Body of pancreas (tissue), 4 donors: ENCODE data around the gene PSMG4.

ENCODE experiments used
- POLR2A ChIP-seq, 3 donors: fragments of 450-650 bp; IDR thresholded peaks; one replicate each; pipeline ENCODE4 v1.6.1; 2016; ENCODE audit warnings: antibody characterized with exemption in 3 of 3, mild to moderate bottlenecking in 2 of 3
- TF ChIP-seq, protein P1 (sequence below), 7 experiments: fragments of 450-650 bp in 4 of 7; fragments of 200-600 bp in 3 of 7; sonication (generic) in 3 of 7; IDR thresholded peaks; one replicate each; pipeline ENCODE4 v1.5.1; 2016 to 2019; ENCODE audit warnings: antibody characterized with exemption in 7 of 7

DNA sequence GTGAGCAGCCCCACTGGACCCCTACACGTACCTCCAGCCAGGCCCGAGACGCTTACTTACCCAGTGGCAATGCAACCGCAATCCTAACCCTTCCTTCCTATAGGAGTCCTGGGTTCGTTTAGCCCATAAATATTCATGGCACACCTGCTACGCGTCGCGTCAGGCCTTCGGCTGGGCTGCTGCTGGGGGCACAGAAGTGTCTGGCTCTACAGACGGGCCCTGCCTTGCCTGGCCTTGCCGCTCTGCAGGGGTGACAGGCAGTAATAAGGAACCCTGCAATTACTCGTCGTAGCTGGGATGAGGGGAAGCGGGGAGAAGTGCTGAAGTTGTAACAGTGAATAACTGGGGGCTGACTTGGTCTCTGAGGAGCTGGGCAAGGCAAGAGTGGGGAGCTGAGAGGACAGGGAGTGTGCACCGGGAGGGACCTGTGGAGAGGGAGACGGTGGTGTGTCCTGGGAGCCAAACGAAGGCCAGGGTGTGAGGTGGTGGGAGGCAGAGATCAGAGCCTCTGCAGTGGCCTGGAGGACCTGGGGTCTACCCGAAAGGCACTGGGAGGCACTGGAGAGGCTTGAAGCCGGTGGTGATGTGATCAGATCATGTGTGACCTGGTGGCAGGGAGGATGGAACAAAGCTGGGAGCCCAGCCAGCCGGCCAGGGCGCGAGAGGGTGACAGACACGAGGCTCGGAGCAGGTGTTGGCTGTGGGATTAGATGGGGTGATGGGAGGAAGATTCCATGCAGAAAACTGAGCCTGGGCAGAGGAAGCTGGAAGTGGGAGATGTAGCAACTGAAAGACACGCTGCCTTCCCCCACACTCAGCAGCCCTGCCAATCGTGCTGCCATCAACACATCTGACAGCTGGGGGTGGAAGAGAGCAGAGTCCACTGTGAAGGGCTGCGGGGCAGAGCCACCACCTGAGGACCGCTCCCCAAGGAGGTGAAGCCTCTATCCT, 36.4 kb downstream of the PSMG4 start:
- TF ChIP-seq, protein P1, sequence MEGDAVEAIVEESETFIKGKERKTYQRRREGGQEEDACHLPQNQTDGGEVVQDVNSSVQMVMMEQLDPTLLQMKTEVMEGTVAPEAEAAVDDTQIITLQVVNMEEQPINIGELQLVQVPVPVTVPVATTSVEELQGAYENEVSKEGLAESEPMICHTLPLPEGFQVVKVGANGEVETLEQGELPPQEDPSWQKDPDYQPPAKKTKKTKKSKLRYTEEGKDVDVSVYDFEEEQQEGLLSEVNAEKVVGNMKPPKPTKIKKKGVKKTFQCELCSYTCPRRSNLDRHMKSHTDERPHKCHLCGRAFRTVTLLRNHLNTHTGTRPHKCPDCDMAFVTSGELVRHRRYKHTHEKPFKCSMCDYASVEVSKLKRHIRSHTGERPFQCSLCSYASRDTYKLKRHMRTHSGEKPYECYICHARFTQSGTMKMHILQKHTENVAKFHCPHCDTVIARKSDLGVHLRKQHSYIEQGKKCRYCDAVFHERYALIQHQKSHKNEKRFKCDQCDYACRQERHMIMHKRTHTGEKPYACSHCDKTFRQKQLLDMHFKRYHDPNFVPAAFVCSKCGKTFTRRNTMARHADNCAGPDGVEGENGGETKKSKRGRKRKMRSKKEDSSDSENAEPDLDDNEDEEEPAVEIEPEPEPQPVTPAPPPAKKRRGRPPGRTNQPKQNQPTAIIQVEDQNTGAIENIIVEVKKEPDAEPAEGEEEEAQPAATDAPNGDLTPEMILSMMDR (IDR thresholded peaks at IDR 0.05) = peak in 3 of 7 experiments; percentile 27 to 35 (median 28)
- no peak for TF ChIP-seq POLR2A (IDR thresholded peaks at IDR 0.05)
